Gastrocnemius medialis (tissue), 4 donors: ENCODE results near the gene SMARCAD1. TPM values are rescaled to one million over a fixed set of nuclear protein-coding genes. Genes with fewer than 3 reads are reported as not detected.

Experiments used
- ATAC-seq, 2 donors: fragments of 150-250 bp; one replicate each; pipeline ENCODE4 v1.9.1; 2016
- DNase-seq, 2 donors: peaks; one replicate each; pipeline ENCODE4 v3.0.0-alpha.2; 2019
- H3K27ac ChIP-seq, 4 donors: fragments of 200-600 bp; sonication (generic); 1 replicate in 1 of 4; 2 replicates in 3 of 4; pipeline ENCODE4 v1.5.1; 2016 to 2018; ENCODE audit warnings: mild to moderate bottlenecking in 2 of 4, moderate library complexity in 1 of 4
- H3K27me3 ChIP-seq, 3 donors: fragments of 200-600 bp; sonication (generic) in 2 of 3; 1 replicate in 1 of 3; 2 replicates in 2 of 3; pipeline versions ENCODE4 v1.5.1 to v1.6.0; 2016 to 2019; ENCODE audit warnings: mild to moderate bottlenecking in 1 of 3, moderate library complexity in 1 of 3
- H3K36me3 ChIP-seq, 2 donors: fragments of 200-600 bp; sonication (generic) in 1 of 2; one replicate each; pipeline ENCODE4 v1.5.1; 2017 to 2018
- H3K4me1 ChIP-seq, 2 donors: fragments of 200-600 bp; sonication (generic) in 1 of 2; one replicate each; pipeline ENCODE4 v1.5.1; 2016 to 2017; ENCODE audit warnings: mild to moderate bottlenecking in 2 of 2
- H3K4me3 ChIP-seq, 4 donors: fragments of 200-600 bp; sonication (generic) in 3 of 4; 1 replicate in 1 of 4; 2 replicates in 3 of 4; pipeline ENCODE4 v1.5.1; 2016 to 2019; ENCODE audit warnings: mild to moderate bottlenecking in 2 of 4
- H3K9me3 ChIP-seq, 3 donors: fragments of 200-600 bp; sonication (generic) in 2 of 3; 1 replicate in 1 of 3; 2 replicates in 2 of 3; pipeline ENCODE4 v1.5.1; 2016 to 2019
- CTCF ChIP-seq, 5 experiments: fragments of 450-650 bp in 3 of 5; fragments of 200-600 bp in 2 of 5; sonication (generic) in 2 of 5; IDR thresholded peaks in 4 of 5; conservative IDR thresholded peaks in 1 of 5; 1 replicate in 4 of 5; 2 replicates in 1 of 5; pipeline ENCODE4 v1.5.1; 2016 to 2019; ENCODE audit warnings: antibody characterized with exemption in 5 of 5, mild to moderate bottlenecking in 3 of 5, moderate library complexity in 3 of 5
- POLR2A ChIP-seq, 2 donors: fragments of 450-650 bp; IDR thresholded peaks; one replicate each; pipeline ENCODE4 v1.6.1; 2017; ENCODE audit warnings: antibody characterized with exemption in 2 of 2, mild to moderate bottlenecking in 2 of 2, moderate library complexity in 2 of 2
- in situ Hi-C, 4 donors: fragments of 200-750 bp; cut with MboI; loops; one replicate each; pipeline versions ENCODE4 v1.15.0 to v1.8.0; 2017; ENCODE audit warnings: low sequenced_read_pairs in 4 of 4
- intact Hi-C: fragments of 100-400 bp; cut with DNase I; formaldehyde crosslinking; loops from one replicate; pipeline ENCODE4 v1.15.1; 2023; ENCODE audit warnings: low total_unique reads
- total RNA-seq, 4 donors: library from RNA; depleted of rRNA; stranded (reverse); fragments of >200 nt; gene quantifications; one replicate each; pipeline versions ENCODE4 v1.1.0 to v1.2.3, GENCODE V29; 2016

Gene SMARCAD1
- total RNA-seq, 4 donors from 2014 or later: 5.7 to 16.9 (median 8.0) TPM

GRCh38 chr4:94271248-94271647 is 63.6 kb downstream of the SMARCAD1 start:
- TF ChIP-seq POLR2A (IDR thresholded peaks at IDR 0.05): no peak
- no peak for TF ChIP-seq CTCF (IDR thresholded peaks at IDR 0.05 in 4 of 5, conservative IDR thresholded peaks at IDR 0.05 in 1 of 5)
- no peak for DNase-seq
- H3K27me3 ChIP-seq: no peaks in the 10 kb centered on the region
- H3K9me3 ChIP-seq: no peaks in the 10 kb centered on the region
- intact Hi-C loops: no loop called here
- H3K27ac ChIP-seq: no peak overlapping the region
- in situ Hi-C loops: no loop called here
- H3K4me1 ChIP-seq: no peaks in the 10 kb centered on the region
- peaks cover 0 to 47% of the 10 kb centered on the region in 2 donors for H3K36me3 ChIP-seq
- H3K4me3 ChIP-seq: no peak overlapping the region
- no peak for ATAC-seq

- Histone ChIP-seq H3K9me3 (no peaks in the 10 kb centered on the region), H3K4me1 (no peaks in the 10 kb centered on the region), H3K27me3 (no peaks in the 10 kb centered on the region), H3K36me3 (peaks cover 2 to 78% of the 10 kb centered on the region in 2 donors), H3K4me3 (no peak overlapping the region), H3K27ac (no peak overlapping the region)
- intact Hi-C loops: no loop called here
- in situ Hi-C loops: no loop called here
- DNase-seq (no peak), ATAC-seq (no peak)
- TF ChIP-seq CTCF (IDR thresholded peaks at IDR 0.05 in 4 of 5, conservative IDR thresholded peaks at IDR 0.05 in 1 of 5) (no peak), POLR2A (IDR thresholded peaks at IDR 0.05) (no peak)
Measured at GRCh38 chr4:94274912-94275311, 67.2 kb downstream of the SMARCAD1 start.

- ATAC-seq (no peak), DNase-seq (no peak)
- Histone ChIP-seq H3K27ac (no peak overlapping the region), H3K4me3 (no peak overlapping the region), H3K36me3 (peaks cover 2 to 84% of the 10 kb centered on the region in 2 donors), H3K27me3 (no peaks in the 10 kb centered on the region), H3K9me3 (no peaks in the 10 kb centered on the region), H3K4me1 (no peaks in the 10 kb centered on the region)
- TF ChIP-seq POLR2A (IDR thresholded peaks at IDR 0.05) (no peak), CTCF (IDR thresholded peaks at IDR 0.05 in 4 of 5, conservative IDR thresholded peaks at IDR 0.05 in 1 of 5) (no peak)
- in situ Hi-C loops: no loop called here
- intact Hi-C loops: no loop called here
Measured at GRCh38 chr4:94276204-94276603, 68.5 kb downstream of the SMARCAD1 start.

- no peaks in the 10 kb centered on the region for H3K4me1 ChIP-seq
- H3K9me3 ChIP-seq: no peaks in the 10 kb centered on the region
- TF ChIP-seq POLR2A (IDR thresholded peaks at IDR 0.05): no peak
- no peak for TF ChIP-seq CTCF (IDR thresholded peaks at IDR 0.05 in 4 of 5, conservative IDR thresholded peaks at IDR 0.05 in 1 of 5)
- H3K27me3 ChIP-seq: no peaks in the 10 kb centered on the region
- peaks cover 2 to 85% of the 10 kb centered on the region in 2 donors for H3K36me3 ChIP-seq
- intact Hi-C loops (no loop called here), in situ Hi-C loops (no loop called here)
- H3K27ac ChIP-seq: no peak overlapping the region
- no peak for ATAC-seq
- no peak overlapping the region for H3K4me3 ChIP-seq
- no peak for DNase-seq
Measured at GRCh38 chr4:94277534-94277933, 69.9 kb downstream of the SMARCAD1 start.

GRCh38 chr4:94278781-94279180 is 71.1 kb downstream of the SMARCAD1 start:
- H3K36me3 ChIP-seq: peaks cover 2 to 86% of the 10 kb centered on the region in 2 donors
- in situ Hi-C loops: no loop called here
- TF ChIP-seq POLR2A (IDR thresholded peaks at IDR 0.05) (no peak), CTCF (IDR thresholded peaks at IDR 0.05 in 4 of 5, conservative IDR thresholded peaks at IDR 0.05 in 1 of 5) (no peak)
- H3K27ac ChIP-seq: no peak overlapping the region
- ATAC-seq (no peak), DNase-seq (no peak)
- no peaks in the 10 kb centered on the region for H3K27me3 ChIP-seq
- H3K4me3 ChIP-seq: no peak overlapping the region
- intact Hi-C loops: no loop called here
- H3K9me3 ChIP-seq: no peaks in the 10 kb centered on the region
- no peaks in the 10 kb centered on the region for H3K4me1 ChIP-seq
